ENCODE results near the gene NLRP9.
"Not testable (repeated sequence)": the region's sequence is repeated elsewhere in the genome, so short reads cannot be mapped to it uniquely, and the experiment has no call there.

The NLRP9 gene

DNA sequence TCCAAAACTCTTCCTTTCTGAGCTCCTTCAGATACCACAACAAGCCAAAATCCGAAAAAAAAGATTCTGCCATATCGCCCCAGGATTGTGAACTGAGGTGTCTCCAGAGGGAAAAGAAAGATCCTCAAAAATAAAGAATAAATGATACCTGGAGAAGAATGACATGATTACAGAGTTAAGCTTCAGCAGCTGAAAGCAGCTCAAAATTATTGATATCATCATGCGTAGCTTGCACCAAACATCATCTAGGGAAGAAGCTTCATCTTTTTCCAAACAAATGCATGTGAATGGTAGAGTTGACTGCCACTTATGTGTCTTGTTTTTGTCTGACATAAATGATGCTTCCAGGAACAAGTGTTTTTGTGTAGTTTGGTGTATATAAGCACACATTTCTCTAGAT is at the start of gene NLRP9:
Gene NLRP9 (minus strand): TSS at position 101 of the 400 bp plus-strand sequence. CDS start 28 bp downstream, at position 73.
- DNase-seq (ENCODE audit: low read depth), result no peak

DNA sequence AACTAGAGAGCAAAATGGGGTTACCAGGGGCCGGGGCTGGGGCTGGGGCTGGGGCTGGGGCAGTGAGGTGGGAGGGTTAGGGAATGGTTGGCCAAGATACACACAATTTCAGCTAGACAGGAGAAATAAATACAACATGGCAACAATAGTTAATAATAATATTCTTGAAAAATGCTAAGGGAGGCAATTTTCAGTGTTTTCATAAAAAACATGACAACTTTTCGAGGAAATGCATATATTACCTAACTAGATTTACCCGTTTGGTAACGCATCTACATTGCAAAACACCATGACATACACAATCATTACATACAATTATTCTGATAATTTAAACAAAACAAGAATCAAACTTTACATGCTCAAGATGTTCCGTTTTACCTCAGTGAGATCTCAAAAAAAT is 42.9 kb upstream of the NLRP9 start:
- DNase-seq (ENCODE audit: low read depth), result no peak

DNA sequence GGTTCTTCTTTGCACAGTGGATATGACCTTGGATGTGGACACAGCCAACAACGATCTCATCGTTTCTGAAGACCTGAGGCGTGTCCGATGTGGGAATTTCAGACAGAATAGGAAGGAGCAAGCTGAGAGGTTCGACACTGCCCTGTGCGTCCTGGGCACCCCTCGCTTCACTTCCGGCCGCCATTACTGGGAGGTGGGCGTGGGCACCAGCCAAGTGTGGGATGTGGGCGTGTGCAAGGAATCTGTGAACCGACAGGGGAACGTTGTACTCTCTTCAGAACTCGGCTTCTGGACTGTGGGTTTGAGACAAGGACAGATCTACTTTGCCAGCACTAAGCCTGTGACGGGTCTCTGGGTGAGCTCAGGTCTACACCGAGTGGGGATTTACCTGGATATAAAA is 40.1 kb upstream of the NLRP9 start:
- DNase-seq (ENCODE audit: low read depth), result no peak

DNA sequence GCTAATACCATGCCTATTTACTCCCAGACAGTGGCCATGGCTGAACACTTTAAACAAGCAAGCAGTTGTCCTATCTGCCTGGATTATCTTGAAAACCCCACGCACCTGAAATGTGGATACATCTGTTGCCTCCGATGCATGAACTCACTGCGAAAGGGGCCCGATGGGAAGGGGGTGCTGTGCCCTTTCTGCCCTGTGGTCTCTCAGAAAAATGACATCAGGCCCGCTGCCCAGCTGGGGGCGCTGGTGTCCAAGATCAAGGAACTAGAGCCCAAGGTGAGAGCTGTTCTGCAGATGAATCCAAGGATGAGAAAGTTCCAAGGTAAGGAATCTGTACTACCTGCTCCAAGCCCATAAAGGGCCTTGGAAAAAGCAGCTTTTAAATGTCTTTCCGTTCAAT is 39.3 kb upstream of the NLRP9 start:
- no peak for DNase-seq (ENCODE audit: low read depth)

DNA sequence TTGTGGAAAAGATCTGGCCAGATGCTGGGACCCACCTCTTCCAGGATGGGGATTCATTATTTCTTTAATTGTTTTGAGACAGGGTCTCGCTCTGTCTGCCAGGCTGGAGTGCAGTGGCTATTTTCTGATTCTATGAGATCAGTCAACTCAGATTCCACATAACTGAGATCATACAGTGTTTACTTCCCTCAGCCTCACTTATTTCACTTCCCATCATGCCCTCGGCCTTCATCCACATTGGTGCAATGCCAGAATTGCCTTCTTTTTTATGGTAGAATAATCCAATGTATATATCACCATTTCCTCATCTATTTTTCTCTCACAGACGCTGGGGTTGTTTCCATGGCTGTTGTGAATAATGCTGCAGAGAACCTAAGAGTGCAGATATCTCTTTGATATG is 31.4 kb upstream of the NLRP9 start:
- not testable (repeated sequence) for DNase-seq (ENCODE audit: low read depth)

DNA sequence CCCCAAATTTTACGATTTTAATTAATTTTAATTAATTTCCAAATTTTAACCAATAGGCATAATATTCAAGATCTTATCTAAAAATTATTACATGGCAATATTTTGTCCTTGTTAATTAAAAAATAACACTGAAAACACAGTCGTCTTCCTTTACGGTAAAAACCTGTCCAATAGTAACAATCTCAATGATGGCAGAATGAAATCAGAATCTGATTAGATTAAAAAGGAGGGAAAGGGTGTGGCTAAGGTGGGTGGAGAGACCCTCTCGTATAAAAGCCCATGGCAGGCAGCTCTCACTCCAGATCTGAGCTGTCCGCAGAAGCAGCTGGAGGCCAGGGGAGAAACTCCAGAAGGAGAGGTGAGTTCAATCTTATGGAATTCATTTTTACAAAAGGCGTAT is 30.6 kb upstream of the NLRP9 start, which contains the start of gene RFPL4AL1:
Gene RFPL4AL1 (plus strand): TSS at position 301 of the 400 bp plus-strand sequence. CDS start 2,687 bp downstream, outside the sequence.
- not testable (repeated sequence) for DNase-seq (ENCODE audit: low read depth)

DNA sequence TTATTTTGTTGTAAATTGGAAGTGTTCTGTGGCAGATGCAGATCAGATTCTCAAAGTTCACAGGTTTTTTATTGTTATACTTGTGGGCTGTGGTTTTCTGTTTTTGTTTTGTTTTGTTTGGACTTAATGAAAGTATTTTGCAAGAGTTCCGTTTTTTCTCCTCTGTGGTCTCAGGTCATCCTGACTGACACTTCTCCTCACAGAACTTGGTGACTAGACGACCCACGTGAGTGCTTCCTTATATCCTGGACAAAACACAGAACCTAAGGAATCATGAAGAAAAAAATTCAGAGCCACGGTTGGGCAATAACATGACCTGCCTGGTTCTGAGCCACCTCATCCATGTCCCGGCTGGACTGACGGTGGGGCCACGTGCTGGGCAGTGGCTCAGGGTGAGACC is 28.3 kb upstream of the NLRP9 start:
- DNase-seq (ENCODE audit: low read depth), result no peak

DNA sequence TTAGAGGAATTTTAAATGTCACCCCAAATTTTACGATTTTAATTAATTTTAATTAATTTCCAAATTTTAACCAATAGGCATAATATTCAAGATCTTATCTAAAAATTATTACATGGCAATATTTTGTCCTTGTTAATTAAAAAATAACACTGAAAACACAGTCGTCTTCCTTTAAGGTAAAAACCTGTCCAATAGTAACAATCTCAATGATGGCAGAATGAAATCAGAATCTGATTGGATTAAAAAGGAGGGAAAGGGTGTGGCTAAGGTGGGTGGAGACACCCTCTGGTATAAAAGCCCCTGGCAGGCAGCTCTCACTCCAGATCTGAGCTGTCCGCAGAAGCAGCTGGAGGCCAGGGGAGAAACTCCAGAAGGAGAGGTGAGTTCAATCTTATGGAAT is 20.6 kb upstream of the NLRP9 start, which contains the start of gene RFPL4A:
Gene RFPL4A (plus strand): TSS at position 301 of the 400 bp plus-strand sequence. CDS start 2,704 bp downstream, outside the sequence.
- DNase-seq (ENCODE audit: low read depth), result not testable (repeated sequence)

DNA sequence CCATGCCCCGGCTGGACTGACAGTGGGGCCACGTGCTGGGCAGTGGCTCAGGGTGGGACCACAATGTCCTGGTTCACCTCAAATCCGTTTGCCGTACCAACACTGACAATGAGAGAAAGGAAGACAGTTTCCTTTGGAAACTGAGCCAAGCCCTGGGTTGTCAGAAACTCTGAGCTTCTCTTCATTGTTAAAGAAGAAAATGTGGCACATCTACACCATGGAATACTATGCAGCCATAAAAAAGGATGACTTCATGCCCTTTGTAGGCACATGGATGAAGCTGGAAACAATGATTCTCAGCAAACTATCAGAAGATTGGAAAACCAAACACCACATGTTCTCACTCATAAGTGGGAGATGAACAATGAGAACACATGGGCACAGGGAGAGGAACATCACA is 18.6 kb upstream of the NLRP9 start:
- not testable (repeated sequence) for DNase-seq (ENCODE audit: low read depth)

DNA sequence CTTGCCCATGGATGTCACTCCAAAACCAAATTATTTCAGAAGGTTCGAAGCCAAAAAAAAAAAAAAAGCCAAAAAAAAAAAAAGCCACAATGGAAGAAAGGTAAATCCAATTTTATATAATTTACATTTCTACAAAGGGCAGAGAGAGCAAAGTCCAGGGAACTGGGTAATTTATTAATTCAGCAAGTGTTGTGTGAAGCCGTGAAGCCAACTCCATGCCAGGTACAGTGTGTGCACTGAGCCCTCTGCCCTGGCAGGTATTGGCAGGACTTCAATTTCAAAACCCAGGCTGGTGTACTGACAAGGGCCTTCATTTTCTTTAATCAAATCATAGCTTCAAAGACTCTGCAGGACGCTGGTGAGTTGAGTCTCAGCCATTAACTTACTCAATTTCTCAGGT is 15.2 kb upstream of the NLRP9 start:
- DNase-seq (ENCODE audit: low read depth), result no peak

DNA sequence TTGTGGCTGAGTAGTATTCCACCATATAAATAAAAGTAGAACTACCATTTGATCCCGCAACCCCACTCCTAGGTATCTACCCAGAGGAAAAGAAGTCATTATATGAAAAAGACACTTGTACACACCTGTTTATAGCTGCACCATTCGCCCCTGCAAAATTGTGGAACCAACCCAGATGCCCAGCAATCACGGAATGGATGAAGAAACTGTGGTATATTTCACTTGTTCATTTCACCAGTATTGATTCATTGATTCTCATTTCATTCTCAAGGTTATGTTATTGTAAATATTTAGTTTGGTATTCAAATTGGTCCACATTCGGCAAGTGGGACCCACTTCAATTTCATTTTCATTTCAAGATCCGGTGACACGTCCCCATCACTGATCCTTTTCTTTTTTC is 12.5 kb upstream of the NLRP9 start:
- no peak for DNase-seq (ENCODE audit: low read depth)

DNA sequence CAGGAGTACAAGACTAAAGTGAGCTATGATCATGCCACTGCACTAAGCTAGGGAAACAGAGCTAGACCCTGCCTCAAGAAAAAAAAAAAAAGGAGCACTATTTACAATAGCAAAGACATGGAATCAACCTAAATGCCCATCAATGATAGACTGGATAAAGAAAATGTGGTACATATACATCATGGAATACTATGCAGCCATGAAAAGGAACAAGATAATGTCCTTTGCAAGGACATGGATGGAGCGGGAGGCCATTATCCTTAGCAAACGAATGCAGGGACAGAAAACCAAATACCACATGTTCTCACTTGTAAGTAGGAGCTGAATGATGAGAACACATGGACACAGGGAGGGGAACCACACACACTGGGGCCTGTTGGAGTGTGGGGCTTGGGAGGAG is 7.8 kb downstream of the NLRP9 start:
- not testable (repeated sequence) for DNase-seq (ENCODE audit: low read depth)

DNA sequence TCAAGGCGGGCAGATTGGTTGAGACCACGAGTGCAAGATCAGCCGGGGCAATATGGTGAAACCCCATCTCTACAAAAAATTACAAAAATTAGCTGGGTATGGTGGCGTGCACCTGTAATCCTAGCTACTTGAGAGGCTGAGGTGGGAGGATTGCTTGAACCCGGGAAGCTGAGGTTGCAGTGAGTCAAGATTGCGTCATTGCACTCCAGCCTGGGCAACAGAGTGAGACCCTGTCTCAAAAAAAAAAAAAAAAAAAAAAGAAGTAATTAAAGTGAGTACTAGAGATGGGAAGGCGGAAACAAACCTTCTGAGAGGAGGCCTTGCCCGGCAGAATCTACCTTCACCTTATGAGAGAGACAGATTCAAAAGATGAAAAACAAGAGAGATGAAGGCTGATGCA is 14.7 kb downstream of the NLRP9 start:
- no peak for DNase-seq (ENCODE audit: low read depth)

DNA sequence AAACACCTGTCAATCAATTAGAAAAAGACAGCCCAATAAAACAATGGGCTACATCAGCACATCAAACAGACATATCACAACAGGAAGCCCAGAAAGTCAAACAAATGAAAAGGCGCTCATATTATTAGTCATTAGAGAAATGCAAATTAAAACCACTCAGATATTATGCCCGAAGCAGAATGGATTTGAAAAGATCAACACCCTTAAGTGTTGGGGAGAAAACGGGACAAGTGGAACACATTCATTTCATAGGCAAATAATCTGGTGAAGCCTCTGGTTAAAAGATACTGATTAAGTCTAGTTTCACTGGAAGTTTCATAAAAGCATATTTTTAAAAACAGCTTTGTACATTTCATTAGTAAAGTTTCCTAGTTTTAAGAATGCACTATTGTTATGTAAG is 17.4 kb downstream of the NLRP9 start:
- no peak for DNase-seq (ENCODE audit: low read depth)

DNA sequence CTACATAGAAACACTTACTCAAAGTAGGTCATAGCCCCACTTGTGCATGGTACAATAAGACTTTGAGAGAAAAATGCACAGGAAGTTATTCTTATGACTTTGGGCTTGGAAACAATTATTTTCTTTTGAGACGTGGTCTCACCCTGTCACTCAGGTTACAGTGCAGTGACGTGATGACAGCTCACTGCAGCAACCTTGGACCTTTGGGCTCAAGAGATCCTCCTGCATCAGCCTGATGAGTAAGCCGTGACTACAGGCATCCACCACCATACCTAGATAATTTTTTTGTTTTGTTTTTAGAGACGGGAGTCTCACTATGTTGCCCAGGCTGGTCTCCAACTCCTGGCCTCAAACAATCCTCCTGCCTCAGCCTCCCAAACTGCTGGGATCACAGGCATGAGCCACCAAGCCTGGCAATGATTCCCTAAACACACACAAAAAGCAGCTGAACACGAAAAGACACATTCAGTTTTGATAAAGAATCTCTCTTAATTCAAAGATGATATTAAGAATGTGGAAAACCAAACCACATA is 17.9 kb downstream of the NLRP9 start:
- DNase-seq (ENCODE audit: low read depth), result no peak

DNA sequence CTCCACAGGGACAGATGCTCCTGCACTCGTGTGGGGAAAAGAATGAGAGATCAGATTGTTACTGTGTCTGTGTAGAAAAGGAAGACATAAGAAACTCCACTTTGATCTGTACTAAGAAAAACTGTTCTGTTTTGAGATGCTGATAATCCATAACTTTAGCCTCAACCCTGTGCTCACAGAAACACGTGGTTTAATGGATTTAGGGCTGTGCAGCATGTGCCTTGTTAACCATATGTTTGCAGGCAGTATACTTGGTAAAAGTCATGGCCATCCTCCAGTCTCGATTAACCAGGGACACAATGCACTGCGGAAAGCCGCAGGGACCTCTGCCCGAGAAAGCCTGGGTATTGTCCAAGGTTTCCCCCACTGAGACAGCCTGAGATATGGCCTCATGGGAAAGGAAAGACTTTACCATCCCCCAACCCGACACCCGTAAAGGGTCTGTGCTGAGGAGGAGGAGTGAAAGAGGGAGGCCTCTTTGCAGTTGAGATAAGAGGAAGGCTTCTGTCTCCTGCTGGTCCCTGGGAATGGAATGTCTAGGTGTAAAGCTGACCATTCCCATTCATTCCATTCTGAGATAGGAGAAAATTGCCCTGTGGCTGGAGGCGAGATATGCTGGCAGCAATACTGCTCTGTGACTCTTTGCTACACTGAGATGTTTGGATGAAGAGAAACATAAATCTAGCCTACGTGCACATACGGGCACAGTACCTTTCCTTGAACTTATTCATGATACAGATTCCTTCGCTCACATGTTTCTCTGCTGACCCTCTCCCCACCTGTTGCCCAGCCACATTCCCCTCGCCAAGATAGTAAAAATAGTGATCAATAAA is 20.1 kb downstream of the NLRP9 start:
- not testable (repeated sequence) for DNase-seq (ENCODE audit: low read depth)

DNA sequence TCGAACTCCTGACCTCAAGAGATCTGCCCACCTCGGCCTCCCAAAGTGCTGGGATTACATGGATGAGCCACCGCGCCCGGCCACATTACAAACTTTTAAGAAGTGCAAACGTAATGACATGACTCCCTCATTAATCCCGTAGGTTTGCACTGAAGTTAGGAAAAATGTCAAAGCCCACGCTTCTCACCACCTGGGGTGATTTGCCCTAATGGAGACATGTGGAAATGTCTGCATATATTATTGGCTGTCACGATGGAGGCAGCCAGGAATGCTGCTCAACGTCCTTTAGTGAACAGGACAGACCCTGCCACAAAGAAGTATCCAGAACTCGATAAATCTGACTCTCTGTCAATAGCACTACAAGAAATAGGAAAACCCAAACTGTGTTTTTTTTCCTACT is 21.0 kb downstream of the NLRP9 start:
- DNase-seq (ENCODE audit: low read depth), result no peak

DNA sequence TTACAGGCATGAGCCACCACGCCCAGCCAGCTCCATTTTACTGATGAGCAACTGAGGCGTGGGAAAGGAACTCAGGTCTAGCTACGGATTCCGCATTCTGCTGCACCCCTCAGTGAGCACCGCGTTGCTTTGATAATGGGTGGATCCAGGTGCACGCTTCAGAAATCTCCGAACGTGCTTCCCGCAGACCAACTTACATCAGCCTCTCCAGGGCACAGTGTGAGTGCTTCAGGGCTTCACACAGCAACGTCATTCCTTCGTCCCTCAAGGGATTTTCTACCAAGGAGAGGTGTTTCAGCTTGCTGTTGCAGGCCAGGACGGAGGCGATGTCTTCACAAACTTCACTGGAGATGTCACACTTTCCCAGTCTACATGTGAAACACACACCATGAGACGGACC is 21.7 kb downstream of the NLRP9 start:
- DNase-seq (ENCODE audit: low read depth), result no peak

DNA sequence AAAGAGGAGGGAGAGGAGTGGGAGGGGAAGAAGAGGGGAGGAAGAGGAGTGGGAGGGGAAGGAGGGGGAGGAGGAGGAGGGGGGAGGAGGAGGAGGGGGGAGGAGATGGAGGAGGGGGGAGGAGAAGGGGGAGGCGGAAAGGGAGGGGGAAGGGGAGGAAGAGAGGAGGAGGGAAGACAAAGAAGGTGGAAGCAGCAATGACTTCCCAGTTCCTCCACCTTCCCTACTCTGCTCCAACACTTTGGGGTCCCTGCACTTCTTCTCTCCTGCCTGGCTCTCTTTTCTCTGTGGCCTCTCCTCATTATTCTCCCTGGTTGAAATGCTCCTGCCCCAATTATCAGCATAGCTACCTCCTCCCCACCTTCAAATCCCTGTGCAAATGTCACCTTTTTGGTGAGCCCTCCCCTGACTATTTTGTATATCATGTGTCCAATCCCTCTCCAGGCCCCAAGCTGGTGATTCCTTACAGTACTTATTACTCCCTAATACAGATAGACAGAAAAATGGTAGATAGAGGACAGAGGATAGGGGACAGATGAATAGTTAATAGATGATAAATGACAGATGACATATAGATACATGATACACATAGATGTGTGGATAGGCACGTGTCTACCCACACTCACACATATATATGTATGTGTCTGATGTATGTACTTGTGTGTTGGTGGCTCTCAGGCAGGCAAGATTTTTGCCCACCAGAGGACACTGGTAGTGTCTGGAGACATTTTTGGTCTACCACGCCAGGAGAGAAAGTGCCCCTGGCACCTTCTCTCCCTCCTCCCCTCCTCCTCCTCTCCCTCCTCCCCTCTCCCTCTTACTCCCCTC is 25.2 kb downstream of the NLRP9 start:
- no peak for DNase-seq (ENCODE audit: low read depth)

DNA sequence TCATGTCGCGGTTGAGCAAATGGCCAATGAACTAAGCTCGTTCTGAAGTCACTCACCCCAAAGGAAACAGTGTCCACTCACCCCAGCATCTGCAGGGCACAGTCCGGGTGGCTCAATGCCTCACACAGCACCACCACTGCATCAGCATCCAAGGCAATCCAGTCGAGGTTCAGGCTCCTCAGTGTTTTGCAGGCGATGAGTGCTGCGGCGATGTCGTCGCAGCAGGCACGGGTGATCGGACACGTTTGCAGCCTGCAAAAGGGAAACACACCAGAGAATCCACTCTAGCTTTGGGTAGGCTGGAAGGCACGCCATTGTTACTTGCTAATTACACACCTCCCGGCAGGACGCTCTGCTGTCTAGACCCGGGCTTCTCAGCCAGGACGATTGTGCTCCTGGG is 26.5 kb downstream of the NLRP9 start:
- DNase-seq (ENCODE audit: low read depth), result no peak

DNA sequence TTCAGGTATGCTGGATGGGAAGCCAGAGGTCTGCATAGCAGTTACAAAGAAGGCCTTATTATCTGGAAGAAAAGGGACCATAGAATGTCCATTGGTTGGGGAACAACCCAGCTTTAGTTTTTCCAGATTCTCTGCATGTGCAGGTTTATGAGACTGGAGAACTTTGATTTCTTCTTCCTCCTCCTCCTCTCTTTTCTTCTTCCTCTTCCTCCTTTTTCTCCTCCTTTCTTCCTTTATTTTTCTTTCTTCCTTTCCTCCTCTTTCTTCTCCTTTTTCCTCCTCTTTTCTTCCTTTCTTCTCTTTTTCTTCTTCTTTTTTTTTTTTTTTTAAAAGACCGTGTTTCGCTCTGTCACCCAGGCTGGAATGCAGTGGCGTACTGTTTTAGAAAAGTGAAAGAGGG is 32.2 kb downstream of the NLRP9 start:
- no peak for DNase-seq (ENCODE audit: low read depth)

DNA sequence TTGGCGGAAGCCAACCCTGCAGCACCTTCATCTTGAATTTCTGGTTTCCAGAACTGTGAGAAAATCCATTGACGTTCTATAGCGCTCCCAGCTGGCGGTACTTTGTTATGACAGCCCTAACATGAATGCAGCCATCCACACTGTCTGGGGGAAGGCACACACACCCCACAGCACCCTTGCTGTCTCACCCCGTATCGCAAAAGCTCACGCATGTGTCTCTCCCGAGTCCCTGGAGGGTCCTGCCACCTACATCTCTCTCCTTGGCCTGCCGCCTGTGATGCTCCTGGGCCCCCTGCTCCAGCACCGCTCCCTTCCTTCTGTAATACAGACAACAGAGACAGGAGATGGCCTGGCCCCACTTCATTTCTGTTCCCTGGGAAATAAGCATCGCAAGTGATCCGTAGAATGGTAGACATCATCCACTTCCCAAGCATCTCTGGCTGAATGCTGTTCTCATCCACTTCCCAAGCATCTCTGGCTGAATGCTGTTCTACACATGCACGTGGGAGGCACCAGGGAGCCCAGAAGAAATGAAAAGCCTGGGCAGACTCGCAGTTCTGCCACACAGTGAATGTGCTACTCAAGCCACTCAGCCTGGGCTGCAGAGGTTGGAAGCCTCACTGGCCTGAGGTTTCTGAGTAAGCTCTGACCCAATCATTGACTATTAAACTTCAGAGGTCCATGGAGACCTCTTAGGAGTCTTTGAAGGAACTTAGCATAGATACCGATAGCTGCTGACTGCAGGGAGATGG is 33.5 kb downstream of the NLRP9 start:
- DNase-seq (ENCODE audit: low read depth), result no peak
